K562 (cell line): ENCODE data around the gene ACHE. TPM values are rescaled to one million over a fixed set of nuclear protein-coding genes. Genes with fewer than 3 reads are reported as not detected.

Experiments
- E2F8 ChIP-seq: fragments of 450-650 bp; IDR thresholded peaks from 2 replicates; pipeline ENCODE4 v1.7.1; 2018; ENCODE audit warnings: mild to moderate bottlenecking, low read depth; ENCODE audit not compliant: partially characterized antibody
- FOXK2 ChIP-seq, 2 experiments: fragments of 450-650 bp; IDR thresholded peaks in 1 of 2; conservative IDR thresholded peaks in 1 of 2; 2 replicates each; pipeline ENCODE4 v1.6.1; 2016; ENCODE audit warnings: low read depth in 2 of 2, mild to moderate bottlenecking in 1 of 2
- HES1 ChIP-seq: fragments of 450-650 bp; IDR thresholded peaks from 2 replicates; pipeline ENCODE4 v1.6.1; 2016; ENCODE audit warnings: low read depth, mild to moderate bottlenecking, moderate library complexity
- KLF16 ChIP-seq: IDR thresholded peaks from 2 replicates; pipeline ENCODE4 v1.6.1; 2016; ENCODE audit warnings: antibody characterized with exemption
- MLLT1 ChIP-seq, 2 experiments: fragments of 450-650 bp; IDR thresholded peaks; 2 replicates each; pipeline ENCODE4 v1.6.1; 2016
- NR0B1 ChIP-seq: fragments of 450-650 bp; IDR thresholded peaks from one replicate; pipeline ENCODE4 v1.6.1; 2018; ENCODE audit warnings: mild to moderate bottlenecking, moderate library complexity; ENCODE audit not compliant: partially characterized antibody
- RBM22 ChIP-seq: fragments of 200-400 bp; formaldehyde crosslinking; IDR thresholded peaks from 2 replicates; pipeline ENCODE4 v1.6.1; 2018; ENCODE audit warnings: low read length, low read depth; ENCODE audit not compliant: poor library complexity, severe bottlenecking
- ZNF318 ChIP-seq, 2 experiments: fragments of 450-650 bp; IDR thresholded peaks; 2 replicates each; pipeline ENCODE4 v1.6.1; 2016; ENCODE audit warnings: mild to moderate bottlenecking in 2 of 2, borderline replicate concordance in 1 of 2, low read depth in 1 of 2, moderate library complexity in 1 of 2
- ZNF830 ChIP-seq: fragments of 250-450 bp; sonication (Bioruptor Pico); IDR thresholded peaks from 2 replicates; pipeline ENCODE4 v1.5.0; 2021; ENCODE audit warnings: mild to moderate bottlenecking
- polyA plus RNA-seq, 8 experiments: library from polyadenylated mRNA; depleted of rRNA in 4 of 8; stranded (reverse) in 5 of 8; unstranded in 3 of 8; fragments of >200 nt; fragmentation: Nextera tagmentation in 2 of 8; fragmentation: Illumina TruSeq in 1 of 8; extraction: Ambion mirVana in 2 of 8; extraction: Trizol in 1 of 8; gene quantifications; 2 replicates each; pipeline versions ENCODE4 v1.2.1 to v1.2.3, GENCODE V29; 2011 to 2014; ENCODE audit warnings: inconsistent platforms in 1 of 8, missing spikeins in 1 of 8
- total RNA-seq, 7 experiments: library from RNA; depleted of rRNA in 6 of 7; stranded (reverse); fragments of >200 nt in 6 of 7; fragmentation: Illumina TruSeq in 2 of 7; extraction: Trizol in 2 of 7; gene quantifications; 2 replicates each; pipeline versions ENCODE4 v1.2.1 to v1.2.3, GENCODE V29; 2011 to 2021; ENCODE audit warnings: low replicate concordance in 1 of 7

Gene ACHE
- total and polyA plus RNA-seq, 9 of the 15 experiments (the other 6 are each of a cell fraction or from before 2014, with no cell fraction given), result 0.04 to 8.8 (median 1.9) TPM

- TF ChIP-seq NR0B1 (no peak), ZNF830 (CRISPR knock-in tag) (no peak), FOXK2 (conservative IDR thresholded peaks at IDR 0.05 in 1 of 2, IDR thresholded peaks at IDR 0.05 in 1 of 2; ENCODE audit: low read depth in 2 of 2) (peak; percentile 83 to 89), MLLT1 (IDR thresholded peaks at IDR 0.05) (peak; percentile 89 to 97), ZNF318 (IDR thresholded peaks at IDR 0.05; ENCODE audit: borderline replicate concordance in 1 of 2, low read depth in 1 of 2) (no peak), RBM22 (no peak), E2F8 (no peak), HES1 (0 out of 2 replicates have a peak, but pooled peaks have one; percentile 44), KLF16 (no peak)
These were observed 55.1 kb downstream of the ACHE start (continued) for GRCh38 chr7:100840470-100841100.
